Measurements from ENCODE around the gene TOP2B.

DNA sequence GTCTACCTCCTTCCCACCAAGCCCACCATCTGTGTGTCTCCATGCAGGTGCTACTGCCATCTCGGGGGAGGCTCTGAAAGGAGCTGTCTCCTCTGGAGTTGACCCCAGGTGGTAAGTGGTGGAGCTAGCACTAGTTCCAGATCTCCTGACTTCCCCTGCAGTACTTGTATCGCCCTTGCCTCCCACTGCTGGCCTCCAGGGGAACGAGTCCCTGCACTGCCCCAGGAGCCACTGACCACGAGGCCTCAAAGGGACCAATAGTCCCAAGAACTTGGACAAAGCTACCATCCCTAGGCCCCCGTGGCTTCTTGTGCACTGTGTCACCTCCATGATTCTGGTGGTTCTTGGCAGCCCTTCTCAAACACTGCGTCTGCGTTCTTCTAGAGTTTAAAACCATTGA, 98.9 kb downstream of the TOP2B start:
- TF ChIP-seq, protein P1, sequence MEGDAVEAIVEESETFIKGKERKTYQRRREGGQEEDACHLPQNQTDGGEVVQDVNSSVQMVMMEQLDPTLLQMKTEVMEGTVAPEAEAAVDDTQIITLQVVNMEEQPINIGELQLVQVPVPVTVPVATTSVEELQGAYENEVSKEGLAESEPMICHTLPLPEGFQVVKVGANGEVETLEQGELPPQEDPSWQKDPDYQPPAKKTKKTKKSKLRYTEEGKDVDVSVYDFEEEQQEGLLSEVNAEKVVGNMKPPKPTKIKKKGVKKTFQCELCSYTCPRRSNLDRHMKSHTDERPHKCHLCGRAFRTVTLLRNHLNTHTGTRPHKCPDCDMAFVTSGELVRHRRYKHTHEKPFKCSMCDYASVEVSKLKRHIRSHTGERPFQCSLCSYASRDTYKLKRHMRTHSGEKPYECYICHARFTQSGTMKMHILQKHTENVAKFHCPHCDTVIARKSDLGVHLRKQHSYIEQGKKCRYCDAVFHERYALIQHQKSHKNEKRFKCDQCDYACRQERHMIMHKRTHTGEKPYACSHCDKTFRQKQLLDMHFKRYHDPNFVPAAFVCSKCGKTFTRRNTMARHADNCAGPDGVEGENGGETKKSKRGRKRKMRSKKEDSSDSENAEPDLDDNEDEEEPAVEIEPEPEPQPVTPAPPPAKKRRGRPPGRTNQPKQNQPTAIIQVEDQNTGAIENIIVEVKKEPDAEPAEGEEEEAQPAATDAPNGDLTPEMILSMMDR (IDR thresholded peaks at IDR 0.05): no peak
- TF ChIP-seq POLR2A (IDR thresholded peaks at IDR 0.05): no peak

All from uterus (tissue), 2 donors.